ENCODE measurements around the gene RASL10B. TPM values are rescaled to one million over a fixed set of nuclear protein-coding genes. Genes with fewer than 3 reads are reported as not detected.

Gene RASL10B
- total RNA-seq, 4 donors from 2014 or later: 4.7 to 13.8 (median 10.0) TPM

- Histone ChIP-seq H3K4me1 (peaks cover 5 to 11% of the 10 kb centered on the region in 2 donors), H3K27ac (no peak overlapping the region), H3K27me3 (no peaks in the 10 kb centered on the region), H3K9me3 (no peaks in the 10 kb centered on the region), H3K4me3 (no peak overlapping the region), H3K36me3 (no peaks in the 10 kb centered on the region)
- TF ChIP-seq POLR2A (IDR thresholded peaks at IDR 0.05): no peak
- TF ChIP-seq, protein P1, sequence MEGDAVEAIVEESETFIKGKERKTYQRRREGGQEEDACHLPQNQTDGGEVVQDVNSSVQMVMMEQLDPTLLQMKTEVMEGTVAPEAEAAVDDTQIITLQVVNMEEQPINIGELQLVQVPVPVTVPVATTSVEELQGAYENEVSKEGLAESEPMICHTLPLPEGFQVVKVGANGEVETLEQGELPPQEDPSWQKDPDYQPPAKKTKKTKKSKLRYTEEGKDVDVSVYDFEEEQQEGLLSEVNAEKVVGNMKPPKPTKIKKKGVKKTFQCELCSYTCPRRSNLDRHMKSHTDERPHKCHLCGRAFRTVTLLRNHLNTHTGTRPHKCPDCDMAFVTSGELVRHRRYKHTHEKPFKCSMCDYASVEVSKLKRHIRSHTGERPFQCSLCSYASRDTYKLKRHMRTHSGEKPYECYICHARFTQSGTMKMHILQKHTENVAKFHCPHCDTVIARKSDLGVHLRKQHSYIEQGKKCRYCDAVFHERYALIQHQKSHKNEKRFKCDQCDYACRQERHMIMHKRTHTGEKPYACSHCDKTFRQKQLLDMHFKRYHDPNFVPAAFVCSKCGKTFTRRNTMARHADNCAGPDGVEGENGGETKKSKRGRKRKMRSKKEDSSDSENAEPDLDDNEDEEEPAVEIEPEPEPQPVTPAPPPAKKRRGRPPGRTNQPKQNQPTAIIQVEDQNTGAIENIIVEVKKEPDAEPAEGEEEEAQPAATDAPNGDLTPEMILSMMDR (IDR thresholded peaks at IDR 0.05 in 4 of 5, conservative IDR thresholded peaks at IDR 0.05 in 1 of 5): peak in 3 of 5 experiments; percentile 23 to 43 (median 32)
- DNase-seq (no peak), ATAC-seq (no peak)
- intact Hi-C loops (cut with DNase I; ENCODE audit: low total_unique reads): no loop called here
- in situ Hi-C loops (cut with MboI; ENCODE audit: low sequenced_read_pairs in 4 of 4): loop anchor here in 2 of 4 donors (5.0 kb wide), 2 partner anchors 35 to 40 kb away; partner anchors contain the start of gene TAF15 (in 1 of the 2)
Measured at GRCh38 chr17:35766903-35767510, 35.6 kb downstream of the RASL10B start.

DNA sequence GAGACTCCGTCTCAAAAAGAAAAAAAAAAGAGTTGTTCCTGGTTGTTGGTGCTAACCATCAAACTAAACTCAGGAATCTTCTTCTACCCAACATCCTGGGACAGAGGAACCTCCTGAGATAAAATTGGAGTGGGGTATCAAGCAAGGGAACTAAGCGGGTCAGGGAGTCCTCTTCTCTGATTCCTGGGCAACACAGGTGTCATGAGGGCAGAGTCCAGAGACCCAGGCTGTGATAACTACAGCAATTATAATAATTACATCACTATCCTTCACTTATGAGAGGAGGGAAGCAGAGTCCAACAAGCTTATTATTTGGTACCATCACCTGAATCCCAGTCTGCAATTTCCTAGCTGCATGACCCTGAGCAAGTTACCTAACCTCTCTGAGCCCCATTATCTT lies 37.4 kb downstream of the RASL10B start:
- Histone ChIP-seq H3K4me1 (peaks cover 5 to 10% of the 10 kb centered on the region in 2 donors), H3K27ac (no peak overlapping the region), H3K36me3 (no peaks in the 10 kb centered on the region), H3K27me3 (no peaks in the 10 kb centered on the region), H3K9me3 (no peaks in the 10 kb centered on the region), H3K4me3 (no peak overlapping the region)
- TF ChIP-seq POLR2A (IDR thresholded peaks at IDR 0.05): no peak
- TF ChIP-seq, protein P1 (IDR thresholded peaks at IDR 0.05 in 4 of 5, conservative IDR thresholded peaks at IDR 0.05 in 1 of 5): no peak
- ATAC-seq: no peak
- no peak for DNase-seq
- in situ Hi-C loops (cut with MboI; ENCODE audit: low sequenced_read_pairs in 4 of 4): loop anchor here in 2 of 4 donors (5.0 kb wide), 2 partner anchors 34 to 39 kb away; partner anchors contain the start of gene TAF15 (in 1 of the 2)
- intact Hi-C loops (cut with DNase I; ENCODE audit: low total_unique reads): no loop called here

GRCh38 chr17:35769895-35770486 lies 38.6 kb downstream of the RASL10B start:
- TF ChIP-seq POLR2A (IDR thresholded peaks at IDR 0.05): no peak
- TF ChIP-seq, protein P1 (IDR thresholded peaks at IDR 0.05 in 4 of 5, conservative IDR thresholded peaks at IDR 0.05 in 1 of 5): no peak
- Histone ChIP-seq H3K4me3 (no peak overlapping the region), H3K36me3 (no peaks in the 10 kb centered on the region), H3K27ac (no peak overlapping the region), H3K27me3 (no peaks in the 10 kb centered on the region), H3K9me3 (no peaks in the 10 kb centered on the region), H3K4me1 (no peaks in the 10 kb centered on the region)
- ATAC-seq: no peak
- intact Hi-C loops (cut with DNase I; ENCODE audit: low total_unique reads): no loop called here
- in situ Hi-C loops (cut with MboI; ENCODE audit: low sequenced_read_pairs in 4 of 4): loop anchor here in 2 of 4 donors (5.0 kb wide), 2 partner anchors 32 to 37 kb away; partner anchors contain the start of gene TAF15 (in 1 of the 2)
- no peak for DNase-seq

DNA sequence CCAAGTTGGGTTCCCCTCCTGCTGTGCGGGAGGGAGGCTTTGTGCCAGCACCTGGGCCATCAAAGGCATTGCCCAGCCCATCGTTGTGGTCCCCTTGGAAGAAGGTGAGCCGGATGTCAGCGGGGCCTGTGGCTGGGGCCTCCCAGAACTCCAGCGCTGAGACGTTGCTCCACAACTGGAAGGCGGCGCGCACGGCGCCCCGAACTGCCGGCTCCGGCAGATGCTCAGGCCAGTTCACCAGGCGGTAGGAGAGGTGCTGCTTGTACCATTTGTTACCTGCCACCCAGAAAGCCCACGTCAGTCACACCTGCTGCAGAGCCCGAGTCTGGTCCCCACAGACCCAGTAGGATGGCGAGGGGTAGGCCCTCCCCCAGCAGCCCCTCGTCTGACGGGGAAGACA lies 41.7 kb downstream of the RASL10B start:
- no peak for ATAC-seq
- no peaks in the 10 kb centered on the region for H3K36me3 ChIP-seq
- H3K27ac ChIP-seq: no peak overlapping the region
- no peak overlapping the region for H3K4me3 ChIP-seq
- no peak for DNase-seq
- H3K9me3 ChIP-seq: no peaks in the 10 kb centered on the region
- H3K27me3 ChIP-seq: no peaks in the 10 kb centered on the region
- in situ Hi-C loops (cut with MboI; ENCODE audit: low sequenced_read_pairs in 4 of 4): no loop called here
- no peaks in the 10 kb centered on the region for H3K4me1 ChIP-seq
- no peak for TF ChIP-seq POLR2A (IDR thresholded peaks at IDR 0.05)
- TF ChIP-seq, protein P1 (IDR thresholded peaks at IDR 0.05 in 4 of 5, conservative IDR thresholded peaks at IDR 0.05 in 1 of 5): no peak
- intact Hi-C loops (cut with DNase I; ENCODE audit: low total_unique reads): no loop called here

All from gastrocnemius medialis (tissue), 4 donors.